Ovary (tissue), 9 donors: Measurements from ENCODE around the gene C16orf92. TPM values are rescaled to one million over a fixed set of nuclear protein-coding genes. Genes with fewer than 3 reads are reported as not detected.
A peak's percentile ranks its signal among the peaks of the same experiment; 100 is the strongest.

Source experiments
- DNase-seq, 5 donors: peaks; one replicate each; pipeline ENCODE4 v3.0.0-alpha.2; 2019 to 2020
- H3K27ac ChIP-seq, 2 donors: fragments of 200-600 bp; one replicate each; pipeline versions ENCODE4 v1.5.1 to v1.8.0; 2019 to 2022
- H3K27me3 ChIP-seq: fragments of 200-600 bp; one replicate; pipeline ENCODE4 v1.8.0; 2022
- H3K36me3 ChIP-seq: fragments of 200-600 bp; sonication (generic); one replicate; pipeline ENCODE4 v1.5.1; 2019
- H3K4me1 ChIP-seq: one replicate; pipeline ENCODE4 v1.8.1; 2013; ENCODE audit warnings: mild to moderate bottlenecking, moderate library complexity; ENCODE audit not compliant: insufficient read depth
- H3K4me3 ChIP-seq: fragments of 200-600 bp; sonication (generic); one replicate; pipeline ENCODE4 v1.5.1; 2017
- H3K9me3 ChIP-seq, 2 donors: fragments of 200-600 bp in 1 of 2; sonication (generic) in 1 of 2; one replicate each; pipeline versions ENCODE4 v1.5.1 to v1.8.1; 2013 to 2019; ENCODE audit warnings: mild to moderate bottlenecking in 1 of 2, moderate library complexity in 1 of 2
- CTCF ChIP-seq, 3 donors: fragments of 450-650 bp in 2 of 3; fragments of 200-600 bp in 1 of 3; IDR thresholded peaks; one replicate each; pipeline versions ENCODE4 v1.5.1 to v1.8.0; 2016 to 2022; ENCODE audit warnings: antibody characterized with exemption in 3 of 3, mild to moderate bottlenecking in 1 of 3
- EP300 ChIP-seq: sonication (generic); formaldehyde crosslinking; IDR thresholded peaks from one replicate; pipeline ENCODE4 v1.6.1; 2017; ENCODE audit warnings: antibody characterized with exemption
- POLR2A ChIP-seq: fragments of 450-650 bp; IDR thresholded peaks from one replicate; pipeline ENCODE4 v1.6.1; 2017; ENCODE audit warnings: antibody characterized with exemption, mild to moderate bottlenecking, moderate library complexity
- WGBS, 3 donors: extraction: QIAGEN DNeasy Blood & Tissue Kit in 1 of 3; methylation state at CpG; one replicate each; pipeline versions ENCODE4 v1.1.5 to v1.1.7; 2013 to 2017; 5-methylcytosine and 5-hydroxymethylcytosine counted together
- intact Hi-C, 4 donors: fragments of 100-400 bp; cut with DNase I; formaldehyde crosslinking; loops; one replicate each; pipeline versions ENCODE4 v1.11.0 to v1.15.1; 2022 to 2023
- polyA plus RNA-seq, 2 donors: library from polyadenylated mRNA; stranded (reverse); fragments of 200-250 nt in 1 of 2; fragments of 350-450 nt in 1 of 2; fragmentation: Illumina TruSeq in 1 of 2; extraction: RNeasy Lipid Tissue Mini Kit (QIAGEN cat#74804) in 1 of 2; gene quantifications; one replicate each; pipeline ENCODE4 v1.2.3, GENCODE V29; 2013 to 2014
- total RNA-seq, 7 donors: library from RNA; depleted of rRNA in 2 of 7; stranded (reverse); fragments of >200 nt in 2 of 7; fragmentation: NEBNext Ultra II Directional in 3 of 7; extraction: Animal tissue kit (Norgen Biotek cat#: 25700) in 3 of 7; gene quantifications; one replicate each; pipeline versions ENCODE4 v1.1.0 to v1.2.4, GENCODE V29; 2016 to 2023
- donor health status: DM: no; HTN: no; CAD: no; lungs with moderate emphysema.
- donor health status: DM: no; HTN: no; CAD: no.
- donor health status: Bipolar disorder and iron deficiency.
- donor health status: DM: yes; HTN: yes; CAD: no.
- donor health status: DM: no; HTN: no; CAD: no.
- donor health status: DM: yes; HTN: yes; CAD: no.

Gene C16orf92
- total and polyA plus RNA-seq, 9 donors: not detected

- H3K4me3 ChIP-seq: peak overlapping the region; percentile 97
- TF ChIP-seq POLR2A (no peak), EP300 (no peak), CTCF (IDR thresholded peaks at IDR 0.05) (no peak)
- peak in 3 of 5 donors; percentile 51 to 57 (median 52) for DNase-seq
- H3K4me1 ChIP-seq: peaks cover 21% of the 10 kb centered on the region
- H3K27me3 ChIP-seq: no peaks in the 10 kb centered on the region
- peak overlapping the region; percentile 80 to 99 for H3K27ac ChIP-seq
- H3K9me3 ChIP-seq: no peaks in the 10 kb centered on the region
- intact Hi-C loops: loop anchor here in 1 of 4 donors (10.0 kb wide), 1 partner anchor 338 kb away; the partner anchor contains the start of gene ZNF771
- H3K36me3 ChIP-seq: no peaks in the 10 kb centered on the region
- 15 to 40% (median 15%) methylated on average over 21 of the region's 21 CpGs for WGBS, 3 donors
These were observed 44.0 kb downstream of the C16orf92 start for GRCh38 chr16:30066761-30067583.

GRCh38 chr16:30067584-30067916 is 44.6 kb downstream of the C16orf92 start:
- TF ChIP-seq POLR2A: no peak
- TF ChIP-seq EP300: no peak
- TF ChIP-seq CTCF (IDR thresholded peaks at IDR 0.05): no peak
- intact Hi-C loops: loop anchor here in 1 of 4 donors (10.0 kb wide), 1 partner anchor 337 kb away; the partner anchor contains the start of gene ZNF771
- Histone ChIP-seq H3K36me3 (no peaks in the 10 kb centered on the region), H3K9me3 (no peaks in the 10 kb centered on the region), H3K27me3 (no peaks in the 10 kb centered on the region), H3K4me1 (peaks cover 21% of the 10 kb centered on the region), H3K4me3 (no peak overlapping the region), H3K27ac (peak overlapping the region in 1 of 2 donors; percentile 99)
- WGBS, 3 donors: 52 to 71% (median 56%) methylated on average over 6 of the region's 6 CpGs
- DNase-seq: no peak

- Histone ChIP-seq H3K4me1 (peaks cover 20% of the 10 kb centered on the region), H3K27me3 (no peaks in the 10 kb centered on the region), H3K4me3 (no peak overlapping the region), H3K36me3 (no peaks in the 10 kb centered on the region), H3K27ac (no peak overlapping the region), H3K9me3 (no peaks in the 10 kb centered on the region)
- DNase-seq: no peak
- no peak for TF ChIP-seq POLR2A
- TF ChIP-seq EP300: no peak
- TF ChIP-seq CTCF (IDR thresholded peaks at IDR 0.05): no peak
- 74 to 80% (median 80%) methylated on average over 9 of the region's 9 CpGs for WGBS, 3 donors
- intact Hi-C loops: loop anchor here in 1 of 4 donors (10.0 kb wide), 1 partner anchor 336 kb away; the partner anchor contains the start of gene ZNF771
These were observed 45.3 kb downstream of the C16orf92 start for GRCh38 chr16:30068333-30068732.

- no peaks in the 10 kb centered on the region for H3K27me3 ChIP-seq
- H3K9me3 ChIP-seq: no peaks in the 10 kb centered on the region
- intact Hi-C loops: loop anchor here in 1 of 4 donors (10.0 kb wide), 1 partner anchor 336 kb away; the partner anchor contains the start of gene ZNF771
- H3K4me3 ChIP-seq: no peak overlapping the region
- DNase-seq: peak in 1 of 5 donors; percentile 53
- no peak overlapping the region for H3K27ac ChIP-seq
- H3K36me3 ChIP-seq: no peaks in the 10 kb centered on the region
- WGBS, 3 donors: 73 to 80% (median 76%) methylated on average over 13 to 17 of the region's 17 CpGs
- TF ChIP-seq CTCF (IDR thresholded peaks at IDR 0.05) (no peak), EP300 (no peak), POLR2A (no peak)
- peaks cover 15% of the 10 kb centered on the region for H3K4me1 ChIP-seq
These were observed 46.0 kb downstream of the C16orf92 start for GRCh38 chr16:30068750-30069610.
